Ishikawa (cell line): Measurements from ENCODE around the gene SIM2.

Experiments
- CEBPB ChIP-seq: IDR thresholded peaks from 2 replicates; pipeline ENCODE4 v1.6.1; 2012
- CREB1 ChIP-seq: IDR thresholded peaks from 2 replicates; pipeline ENCODE4 v1.6.1; 2012; ENCODE audit warnings: low read depth
- EGR1 ChIP-seq: IDR thresholded peaks from 2 replicates; pipeline ENCODE4 v1.6.1; 2012
- EP300 ChIP-seq: IDR thresholded peaks from 2 replicates; pipeline ENCODE4 v1.6.1; 2012; ENCODE audit warnings: borderline replicate concordance
- FOXM1 ChIP-seq: IDR thresholded peaks from 2 replicates; pipeline ENCODE4 v1.6.1; 2012; ENCODE audit warnings: low read depth, borderline replicate concordance
- NFIC ChIP-seq: IDR thresholded peaks from 2 replicates; pipeline ENCODE4 v1.6.1; 2012
- RAD21 ChIP-seq: IDR thresholded peaks from 2 replicates; pipeline ENCODE4 v1.6.1; 2012; ENCODE audit warnings: low read depth
- TAF1 ChIP-seq: IDR thresholded peaks from 2 replicates; pipeline ENCODE4 v1.6.1; 2012; ENCODE audit warnings: low read depth, mild to moderate bottlenecking
- TCF12 ChIP-seq: IDR thresholded peaks from 2 replicates; pipeline ENCODE4 v1.6.1; 2012; ENCODE audit warnings: low read depth
- TEAD4 ChIP-seq: IDR thresholded peaks from 2 replicates; pipeline ENCODE4 v1.6.1; 2012
- YY1 ChIP-seq: IDR thresholded peaks from 2 replicates; pipeline ENCODE4 v1.6.1; 2012; ENCODE audit warnings: low read depth
- ZBTB7A ChIP-seq: IDR thresholded peaks from 2 replicates; pipeline ENCODE4 v1.6.1; 2012; ENCODE audit warnings: low read depth
- TF ChIP-seq, protein P1 (sequence below): IDR thresholded peaks from 2 replicates; pipeline ENCODE4 v1.6.1; 2012
- TF ChIP-seq, protein P2 (sequence below): IDR thresholded peaks from 2 replicates; pipeline ENCODE4 v1.6.1; 2012
- TF ChIP-seq, protein P3 (sequence below): IDR thresholded peaks from 2 replicates; pipeline ENCODE4 v1.6.1; 2012; ENCODE audit warnings: low read depth, mild to moderate bottlenecking

SIM2 gene

DNA sequence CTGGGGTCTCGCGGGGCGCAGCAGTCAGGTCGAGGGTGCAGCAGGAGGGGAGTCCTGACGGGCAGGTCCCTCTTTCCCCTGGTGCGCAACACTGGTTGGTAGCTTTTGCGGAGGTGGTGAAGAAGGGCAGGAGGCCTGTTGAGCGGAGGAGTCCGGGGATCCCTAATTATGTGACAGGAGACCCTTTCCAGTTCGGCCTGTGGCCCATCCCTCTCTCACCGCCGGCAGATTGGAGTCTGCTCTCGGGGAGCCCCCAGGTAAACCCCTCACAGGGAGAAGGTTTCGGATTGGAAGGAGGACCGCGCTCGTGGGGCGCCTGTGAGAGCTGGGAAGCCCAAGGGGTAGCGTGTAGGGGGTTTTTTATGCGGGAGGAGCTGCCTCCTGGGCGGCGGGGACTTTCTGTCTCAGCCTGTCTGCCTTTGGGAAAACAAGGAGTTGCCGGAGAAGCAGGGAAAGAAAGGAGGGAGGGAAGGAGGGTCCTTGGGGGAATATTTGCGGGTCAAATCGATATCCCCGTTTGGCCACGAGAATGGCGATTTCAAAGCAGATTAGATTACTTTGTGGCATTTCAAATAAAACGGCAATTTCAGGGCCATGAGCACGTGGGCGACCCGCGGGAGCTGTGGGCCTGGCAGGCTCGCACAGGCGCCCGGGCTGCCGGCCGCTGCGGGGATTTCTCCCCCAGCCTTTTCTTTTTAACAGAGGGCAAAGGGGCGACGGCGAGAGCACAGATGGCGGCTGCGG lies 9.5 kb downstream of the SIM2 start:
- no peak for TF ChIP-seq TEAD4
- TF ChIP-seq FOXM1 = no peak
- no peak for TF ChIP-seq EGR1
- TF ChIP-seq, protein P1, sequence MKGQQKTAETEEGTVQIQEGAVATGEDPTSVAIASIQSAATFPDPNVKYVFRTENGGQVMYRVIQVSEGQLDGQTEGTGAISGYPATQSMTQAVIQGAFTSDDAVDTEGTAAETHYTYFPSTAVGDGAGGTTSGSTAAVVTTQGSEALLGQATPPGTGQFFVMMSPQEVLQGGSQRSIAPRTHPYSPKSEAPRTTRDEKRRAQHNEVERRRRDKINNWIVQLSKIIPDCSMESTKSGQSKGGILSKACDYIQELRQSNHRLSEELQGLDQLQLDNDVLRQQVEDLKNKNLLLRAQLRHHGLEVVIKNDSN = no peak
- no peak for TF ChIP-seq TCF12
- no peak for TF ChIP-seq CREB1
- no peak for TF ChIP-seq EP300
- no peak for TF ChIP-seq ZBTB7A
- TF ChIP-seq, protein P2, sequence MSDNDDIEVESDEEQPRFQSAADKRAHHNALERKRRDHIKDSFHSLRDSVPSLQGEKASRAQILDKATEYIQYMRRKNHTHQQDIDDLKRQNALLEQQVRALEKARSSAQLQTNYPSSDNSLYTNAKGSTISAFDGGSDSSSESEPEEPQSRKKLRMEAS = no peak
- TF ChIP-seq, protein P3, sequence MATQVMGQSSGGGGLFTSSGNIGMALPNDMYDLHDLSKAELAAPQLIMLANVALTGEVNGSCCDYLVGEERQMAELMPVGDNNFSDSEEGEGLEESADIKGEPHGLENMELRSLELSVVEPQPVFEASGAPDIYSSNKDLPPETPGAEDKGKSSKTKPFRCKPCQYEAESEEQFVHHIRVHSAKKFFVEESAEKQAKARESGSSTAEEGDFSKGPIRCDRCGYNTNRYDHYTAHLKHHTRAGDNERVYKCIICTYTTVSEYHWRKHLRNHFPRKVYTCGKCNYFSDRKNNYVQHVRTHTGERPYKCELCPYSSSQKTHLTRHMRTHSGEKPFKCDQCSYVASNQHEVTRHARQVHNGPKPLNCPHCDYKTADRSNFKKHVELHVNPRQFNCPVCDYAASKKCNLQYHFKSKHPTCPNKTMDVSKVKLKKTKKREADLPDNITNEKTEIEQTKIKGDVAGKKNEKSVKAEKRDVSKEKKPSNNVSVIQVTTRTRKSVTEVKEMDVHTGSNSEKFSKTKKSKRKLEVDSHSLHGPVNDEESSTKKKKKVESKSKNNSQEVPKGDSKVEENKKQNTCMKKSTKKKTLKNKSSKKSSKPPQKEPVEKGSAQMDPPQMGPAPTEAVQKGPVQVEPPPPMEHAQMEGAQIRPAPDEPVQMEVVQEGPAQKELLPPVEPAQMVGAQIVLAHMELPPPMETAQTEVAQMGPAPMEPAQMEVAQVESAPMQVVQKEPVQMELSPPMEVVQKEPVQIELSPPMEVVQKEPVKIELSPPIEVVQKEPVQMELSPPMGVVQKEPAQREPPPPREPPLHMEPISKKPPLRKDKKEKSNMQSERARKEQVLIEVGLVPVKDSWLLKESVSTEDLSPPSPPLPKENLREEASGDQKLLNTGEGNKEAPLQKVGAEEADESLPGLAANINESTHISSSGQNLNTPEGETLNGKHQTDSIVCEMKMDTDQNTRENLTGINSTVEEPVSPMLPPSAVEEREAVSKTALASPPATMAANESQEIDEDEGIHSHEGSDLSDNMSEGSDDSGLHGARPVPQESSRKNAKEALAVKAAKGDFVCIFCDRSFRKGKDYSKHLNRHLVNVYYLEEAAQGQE = no peak
- TF ChIP-seq NFIC = no peak
- no peak for TF ChIP-seq RAD21
- no peak for TF ChIP-seq CEBPB
- no peak for TF ChIP-seq YY1
- TF ChIP-seq TAF1 = no peak

DNA sequence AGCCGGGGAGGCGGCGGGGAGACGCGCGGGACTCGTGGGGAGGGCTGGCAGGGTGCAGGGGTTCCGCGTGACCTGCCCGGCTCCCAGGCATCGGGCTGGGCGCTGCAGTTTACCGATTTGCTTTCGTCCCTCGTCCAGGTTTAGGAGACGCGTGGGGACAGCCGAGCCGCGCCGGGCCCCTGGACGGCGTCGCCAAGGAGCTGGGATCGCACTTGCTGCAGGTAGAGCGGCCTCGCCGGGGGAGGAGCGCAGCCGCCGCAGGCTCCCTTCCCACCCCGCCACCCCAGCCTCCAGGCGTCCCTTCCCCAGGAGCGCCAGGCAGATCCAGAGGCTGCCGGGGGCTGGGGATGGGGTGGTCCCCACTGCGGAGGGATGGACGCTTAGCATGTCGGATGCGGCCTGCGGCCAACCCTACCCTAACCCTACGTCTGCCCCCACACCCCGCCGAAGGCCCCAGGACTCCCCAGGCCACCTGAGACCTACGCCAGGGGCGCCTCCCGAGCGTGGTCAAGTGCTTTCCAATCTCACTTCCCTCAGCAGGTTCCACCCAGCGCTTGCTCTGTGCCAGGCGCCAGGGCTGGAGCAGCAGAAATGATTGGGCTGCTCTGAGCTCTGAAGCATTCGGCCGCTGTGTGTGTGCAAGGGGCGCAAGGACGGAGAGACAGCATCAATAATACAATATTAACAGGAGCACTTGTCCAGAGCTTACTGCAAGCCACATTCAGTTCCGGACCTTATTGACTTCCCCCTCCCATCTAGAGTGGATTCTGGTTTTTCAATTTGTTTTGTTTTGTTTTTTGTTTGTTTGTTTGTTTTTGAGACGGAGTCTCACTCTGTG lies 10.3 kb downstream of the SIM2 start:
- no peak for TF ChIP-seq CEBPB
- TF ChIP-seq RAD21 = no peak
- no peak for TF ChIP-seq EGR1
- no peak for TF ChIP-seq FOXM1
- TF ChIP-seq, protein P1 = no peak
- no peak for TF ChIP-seq TCF12
- TF ChIP-seq TAF1 = no peak
- TF ChIP-seq YY1 = no peak
- TF ChIP-seq NFIC = no peak
- TF ChIP-seq, protein P2 = no peak
- no peak for TF ChIP-seq CREB1

DNA sequence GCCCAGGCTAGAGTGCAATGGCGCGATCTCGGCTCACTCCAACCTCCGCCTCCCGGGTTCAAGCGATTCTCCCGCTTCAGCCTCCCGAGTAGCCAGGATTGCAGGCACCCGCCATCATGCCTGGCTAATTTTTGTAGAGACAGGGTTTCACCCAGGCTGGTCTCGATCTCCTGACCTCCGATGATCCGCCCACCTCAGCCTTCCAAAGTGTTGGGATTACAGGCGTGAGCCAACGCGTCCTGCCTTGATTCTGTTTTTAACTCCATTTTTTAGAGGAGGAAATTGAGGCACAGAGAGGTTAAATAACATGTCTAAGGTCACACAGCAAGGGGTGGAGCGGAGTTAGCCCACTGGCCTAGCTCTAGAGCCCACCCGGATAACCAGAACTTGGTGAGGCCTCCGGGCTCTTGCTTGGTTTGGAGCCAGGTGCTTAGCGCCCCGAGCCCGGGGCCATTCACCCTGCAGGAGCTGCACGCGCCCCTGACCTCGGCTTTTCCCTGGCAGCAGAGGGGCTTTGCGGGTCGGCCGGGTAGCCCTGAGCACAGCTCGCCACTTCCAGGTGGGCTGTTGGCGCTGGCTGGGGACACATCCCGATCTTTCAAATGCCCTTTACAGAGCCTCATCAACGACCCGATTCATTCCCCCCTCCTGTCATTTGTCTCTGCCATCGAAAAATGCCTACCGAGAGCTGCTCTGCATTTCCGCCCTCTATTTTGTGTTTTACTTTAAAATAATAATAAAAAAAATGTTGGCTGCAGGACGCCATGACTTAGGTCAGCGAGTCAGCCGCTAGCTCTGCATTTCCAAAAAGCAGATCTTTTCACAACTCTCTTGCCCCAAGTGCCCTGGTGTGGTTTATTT lies 11.2 kb downstream of the SIM2 start:
- TF ChIP-seq TEAD4 = no peak
- TF ChIP-seq RAD21 = no peak
- TF ChIP-seq TCF12 = no peak
- no peak for TF ChIP-seq YY1
- TF ChIP-seq, protein P3 = no peak
- TF ChIP-seq, protein P1 = no peak
- TF ChIP-seq FOXM1 = no peak
- TF ChIP-seq, protein P2 = no peak
- no peak for TF ChIP-seq CREB1

DNA sequence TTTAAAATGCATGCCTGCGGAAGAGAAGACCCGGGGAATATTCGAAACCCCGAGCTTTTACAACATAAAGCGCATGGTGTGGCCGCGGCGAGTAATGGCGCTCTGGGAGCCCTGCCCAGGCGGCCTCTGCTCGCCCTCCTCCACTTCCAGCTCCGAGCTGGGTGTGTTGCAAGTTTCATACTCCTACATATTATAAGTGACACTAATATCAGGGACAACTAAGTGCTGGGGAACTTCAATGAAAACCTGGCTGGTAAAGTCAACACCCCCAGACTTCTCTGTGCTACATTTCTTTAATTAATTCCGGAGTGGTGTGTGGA lies 11.8 kb downstream of the SIM2 start:
- TF ChIP-seq, protein P3 = no peak
- TF ChIP-seq TCF12 (no peak), CEBPB (no peak), ZBTB7A (no peak), EGR1 (no peak), TEAD4 (no peak), YY1 (no peak), TAF1 (no peak), EP300 (no peak), CREB1 (no peak), NFIC (no peak), FOXM1 (no peak), RAD21 (no peak)
- TF ChIP-seq, protein P1 = no peak
